ENCODE measurements around the gene ACO2. TPM values are rescaled to one million over a fixed set of nuclear protein-coding genes. Genes with fewer than 3 reads are reported as not detected.
"Not testable (repeated sequence)": the region's sequence is repeated elsewhere in the genome, so short reads cannot be mapped to it uniquely, and the experiment has no call there.

ACO2 gene
- total RNA-seq, 1 donor from 2014 or later = 84.5 TPM

GRCh38 chr22:41447435-41448188 is 21.3 kb upstream of the ACO2 start:
- peak; percentile 30 for DNase-seq (ENCODE audit: low read depth, low spot score)

DNA sequence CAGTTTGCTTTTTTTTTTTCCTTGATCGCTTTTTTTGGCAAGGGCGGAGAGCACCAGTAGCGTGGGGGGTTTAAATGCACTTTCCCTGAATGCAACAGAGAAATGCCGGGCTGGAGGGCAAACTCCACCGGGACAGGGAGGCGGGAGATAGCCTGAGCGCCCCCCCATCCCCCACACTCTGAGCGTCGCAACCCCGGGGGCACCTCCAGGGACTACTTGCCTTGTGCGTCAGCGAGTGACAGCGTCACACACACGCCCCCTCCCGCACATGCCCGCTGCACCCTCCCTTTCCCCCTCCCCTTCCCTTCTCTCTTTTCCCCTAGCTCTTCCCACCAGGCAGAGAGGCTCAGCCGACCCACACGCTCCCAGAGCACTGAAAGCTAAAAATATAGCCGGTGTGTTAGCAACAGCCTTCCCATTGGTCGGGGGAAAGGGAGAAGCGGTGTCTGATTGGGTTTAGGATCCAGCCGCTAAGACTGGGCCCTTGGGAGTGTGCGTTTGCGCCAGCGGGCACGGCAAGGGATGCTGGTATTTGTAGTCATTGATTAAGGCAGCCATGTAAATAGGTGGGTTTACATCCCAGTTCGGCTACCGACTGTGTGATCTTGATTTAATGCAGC is 20.6 kb upstream of the ACO2 start:
- DNase-seq (ENCODE audit: low read depth, low spot score) = peak; percentile 98

DNA sequence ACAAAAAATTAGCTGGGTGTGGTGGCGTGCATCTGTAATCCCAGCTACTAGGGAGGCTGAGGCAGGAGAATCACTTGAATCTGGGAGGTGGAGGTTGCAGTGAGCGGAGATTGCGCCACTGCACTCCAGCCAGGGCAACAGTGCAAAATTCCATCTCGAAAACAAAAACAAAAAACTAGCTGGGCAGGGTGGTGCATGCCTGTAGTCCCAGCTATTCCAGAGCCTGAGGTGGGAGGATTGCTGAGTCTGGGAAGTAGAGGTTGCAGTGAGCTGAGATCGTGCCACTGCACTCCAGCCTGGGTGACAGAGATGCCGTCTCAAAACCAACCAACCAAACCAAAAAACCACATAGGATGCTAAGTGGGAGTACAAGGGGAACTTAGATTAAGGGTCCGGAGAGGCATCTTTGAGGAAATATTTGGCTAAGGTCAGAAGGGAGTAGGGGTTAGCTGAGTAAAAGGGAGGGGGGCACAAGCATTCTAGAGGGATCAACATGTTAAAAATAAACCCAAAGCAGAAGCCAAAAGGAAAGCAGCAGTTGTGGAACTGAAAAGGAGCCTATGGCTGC is 10.7 kb upstream of the ACO2 start:
- DNase-seq (ENCODE audit: low read depth, low spot score) = no peak

DNA sequence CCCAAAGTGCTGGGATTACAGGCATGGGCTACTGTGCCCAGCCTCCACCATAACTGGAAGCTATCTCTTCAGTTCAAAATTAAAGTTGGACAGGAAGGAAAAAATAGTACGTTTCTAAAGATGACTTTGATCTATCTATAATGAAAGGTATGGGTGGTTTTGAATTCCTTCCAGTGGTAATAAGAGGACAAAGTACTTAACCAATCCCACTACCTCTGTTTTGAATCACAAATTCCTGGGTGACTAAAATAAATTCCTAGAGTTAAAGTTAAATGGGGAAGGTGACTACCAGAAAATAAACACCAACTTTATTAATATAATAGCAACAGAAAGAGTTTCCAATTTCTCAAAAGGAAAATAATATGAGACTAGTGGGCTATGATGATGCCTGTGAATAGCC is 9.5 kb upstream of the ACO2 start:
- DNase-seq (ENCODE audit: low read depth, low spot score) = no peak

- DNase-seq (ENCODE audit: low read depth, low spot score) = not testable (repeated sequence)
These were observed 8.8 kb upstream of the ACO2 start for GRCh38 chr22:41460071-41460470.

DNA sequence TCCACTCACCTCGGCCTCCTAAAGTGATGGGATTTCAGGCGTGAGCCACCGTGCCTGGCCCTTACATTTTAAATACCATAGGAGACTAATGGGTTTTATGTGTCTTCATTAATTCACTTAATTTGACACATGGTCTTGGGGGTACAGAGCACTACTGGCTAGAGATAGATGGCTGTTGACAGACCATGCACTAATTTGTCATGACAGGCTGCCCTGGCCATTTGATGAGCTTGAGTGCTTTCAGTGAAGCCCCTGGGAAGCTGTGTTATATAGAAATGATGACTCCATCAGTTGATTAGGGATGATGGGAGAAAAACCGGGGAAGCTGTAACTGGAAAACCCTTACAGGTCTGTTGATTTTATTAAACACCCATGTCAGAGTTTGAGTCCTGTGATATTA is 7.0 kb upstream of the ACO2 start:
- DNase-seq (ENCODE audit: low read depth, low spot score) = no peak

GRCh38 chr22:41469218-41469851 is 418 bp downstream of the ACO2 start:
- DNase-seq (ENCODE audit: low read depth, low spot score) = no peak

GRCh38 chr22:41470886-41471285 is 2.0 kb downstream of the ACO2 start:
- no peak for DNase-seq (ENCODE audit: low read depth, low spot score)

DNA sequence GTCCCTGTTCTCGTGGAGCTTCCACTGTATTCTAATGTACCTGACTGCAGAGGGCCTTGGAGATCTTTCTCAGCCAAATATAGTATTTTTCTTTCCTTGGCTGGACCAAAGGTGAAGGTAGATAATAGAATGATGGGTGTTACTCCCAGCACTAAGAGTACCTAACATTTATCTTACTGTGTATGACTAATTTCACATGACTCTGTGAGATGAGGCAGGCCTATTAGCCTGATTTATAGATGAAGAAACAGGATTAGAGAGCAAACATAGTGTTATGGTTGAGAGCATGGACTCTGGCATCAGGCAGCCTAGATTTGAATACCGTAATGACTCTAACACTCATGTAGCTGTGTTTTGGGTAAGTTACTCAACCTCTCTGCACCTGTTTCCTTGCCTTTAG is 2.7 kb downstream of the ACO2 start:
- DNase-seq (ENCODE audit: low read depth, low spot score) = no peak

GRCh38 chr22:41474872-41475451 is 6.0 kb downstream of the ACO2 start:
- DNase-seq (ENCODE audit: low read depth, low spot score) = no peak

- no peak for DNase-seq (ENCODE audit: low read depth, low spot score)
These were observed 9.6 kb downstream of the ACO2 start for GRCh38 chr22:41478473-41478872.

GRCh38 chr22:41478891-41479521 is 10.1 kb downstream of the ACO2 start:
- DNase-seq (ENCODE audit: low read depth, low spot score) = no peak

DNA sequence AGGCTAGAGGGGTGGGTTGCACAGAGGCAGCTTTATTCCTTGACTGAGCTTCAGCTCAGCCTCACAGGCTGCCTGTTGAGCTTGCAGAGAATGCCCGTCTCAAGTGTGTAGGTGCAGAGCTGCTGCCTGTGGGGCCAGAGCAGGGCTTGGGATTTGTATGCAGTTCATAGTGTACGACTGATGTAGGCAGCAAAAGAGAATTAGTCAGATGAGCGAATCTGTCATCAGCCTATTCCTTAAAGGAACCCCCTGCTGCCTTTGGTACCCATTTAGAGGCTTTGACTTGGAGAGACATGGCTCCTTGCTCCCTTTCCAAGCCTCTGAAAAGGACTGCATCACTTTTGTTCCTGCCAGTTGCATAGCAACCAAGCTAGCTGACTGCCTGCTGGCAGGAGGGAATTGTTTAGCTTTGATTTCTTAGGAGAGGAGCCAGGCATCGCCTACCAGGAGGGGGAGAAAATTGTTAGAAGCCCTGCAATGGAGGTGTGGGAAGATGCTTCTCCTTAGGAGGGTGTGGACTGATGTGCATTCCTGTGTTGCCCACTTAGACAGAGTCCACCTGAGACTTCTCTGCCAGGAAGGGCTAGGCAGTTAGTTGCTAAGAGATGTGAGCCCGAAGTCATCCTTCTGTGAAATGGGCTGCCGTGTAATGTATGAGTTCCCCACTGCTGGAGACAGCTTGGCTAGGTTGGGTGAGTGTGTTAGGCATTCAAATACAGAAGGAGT is 10.9 kb downstream of the ACO2 start:
- no peak for DNase-seq (ENCODE audit: low read depth, low spot score)

- DNase-seq (ENCODE audit: low read depth, low spot score) = no peak
These were observed 11.4 kb downstream of the ACO2 start for GRCh38 chr22:41480397-41480735.

DNA sequence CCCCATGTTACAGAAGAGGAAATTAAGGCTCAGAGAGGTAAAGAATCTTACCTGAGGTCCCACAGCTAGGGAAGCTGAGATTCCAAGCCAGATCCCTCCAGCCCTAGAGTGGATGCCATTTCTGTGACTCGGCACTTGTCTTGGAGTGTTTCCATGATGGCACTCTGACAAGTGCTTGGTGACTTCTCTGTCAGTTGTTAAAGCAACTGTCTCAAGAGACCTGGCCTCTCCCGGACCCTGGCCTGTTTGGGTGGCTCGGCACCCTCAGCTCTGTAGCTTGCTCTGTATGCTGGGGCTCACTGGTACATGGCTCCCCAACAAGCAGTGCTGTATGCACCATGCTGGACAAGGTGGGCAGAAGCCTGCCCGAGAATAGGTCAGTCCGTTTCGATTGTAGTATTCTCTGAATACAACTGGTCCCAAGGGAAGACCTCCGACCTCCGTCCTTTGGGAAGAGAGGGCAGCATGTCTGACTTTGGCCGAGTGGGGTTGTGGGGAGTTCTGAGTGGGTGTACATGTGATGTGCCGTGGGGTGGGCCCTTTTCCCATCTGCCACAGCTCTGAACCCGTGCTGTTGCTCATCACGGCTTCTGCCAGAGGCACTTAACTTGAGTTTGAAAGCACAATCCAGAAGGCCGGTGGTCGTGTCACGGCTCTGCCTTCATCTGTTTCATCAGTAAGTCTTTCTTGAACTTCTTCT is 12.4 kb downstream of the ACO2 start:
- DNase-seq (ENCODE audit: low read depth, low spot score) = no peak

DNA sequence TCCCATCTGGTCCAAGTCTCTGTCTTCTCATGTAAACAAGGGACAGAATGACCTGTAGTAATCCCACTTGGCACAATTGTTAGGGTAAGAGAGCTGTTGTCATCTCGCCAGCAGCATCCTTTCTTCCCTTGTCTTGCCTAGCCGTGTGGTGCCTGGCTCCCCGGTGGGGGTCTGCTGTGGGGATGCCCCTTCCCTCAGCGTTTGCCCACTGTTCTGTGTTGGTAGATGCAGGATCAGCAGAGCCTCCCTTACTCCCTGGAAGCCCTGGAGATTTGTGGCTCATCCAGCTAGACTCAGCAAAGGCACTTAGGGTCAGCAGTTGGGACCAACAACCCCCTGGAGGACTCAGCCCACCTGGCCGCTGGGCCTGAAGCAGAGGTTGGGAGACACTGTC is 13.0 kb downstream of the ACO2 start:
- DNase-seq (ENCODE audit: low read depth, low spot score) = no peak

DNA sequence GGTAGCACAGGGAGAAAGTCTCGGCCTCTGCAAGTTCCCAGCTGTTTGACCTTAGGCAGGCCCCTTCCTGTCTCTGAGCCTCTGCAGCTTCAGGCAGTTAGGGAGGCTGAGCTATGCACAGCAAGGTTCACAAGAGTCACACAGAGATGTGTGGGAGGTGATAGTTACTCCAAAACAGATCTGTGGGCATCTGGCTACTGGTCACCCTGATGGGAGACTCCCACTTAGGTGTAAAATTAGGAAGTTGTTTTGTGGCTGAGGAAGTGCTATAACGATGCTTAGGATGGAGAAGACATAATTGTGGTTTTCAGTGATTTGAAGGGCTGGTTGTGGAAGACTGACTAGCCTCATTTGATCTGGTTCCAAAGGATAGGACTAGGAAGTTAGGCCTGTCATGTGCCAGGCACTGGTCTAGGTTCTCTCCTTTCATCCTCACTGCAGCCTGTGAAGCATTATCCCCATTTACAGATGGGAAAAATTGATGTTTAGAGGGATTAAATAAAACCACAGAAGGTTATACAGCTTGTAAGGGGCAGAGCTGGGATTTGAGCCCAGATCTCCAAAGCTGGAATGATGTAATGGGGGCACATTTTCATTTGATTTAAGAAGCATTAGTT is 13.5 kb downstream of the ACO2 start:
- no peak for DNase-seq (ENCODE audit: low read depth, low spot score)

- DNase-seq (ENCODE audit: low read depth, low spot score) = no peak
These were observed 16.1 kb downstream of the ACO2 start for GRCh38 chr22:41485033-41485432.

DNA sequence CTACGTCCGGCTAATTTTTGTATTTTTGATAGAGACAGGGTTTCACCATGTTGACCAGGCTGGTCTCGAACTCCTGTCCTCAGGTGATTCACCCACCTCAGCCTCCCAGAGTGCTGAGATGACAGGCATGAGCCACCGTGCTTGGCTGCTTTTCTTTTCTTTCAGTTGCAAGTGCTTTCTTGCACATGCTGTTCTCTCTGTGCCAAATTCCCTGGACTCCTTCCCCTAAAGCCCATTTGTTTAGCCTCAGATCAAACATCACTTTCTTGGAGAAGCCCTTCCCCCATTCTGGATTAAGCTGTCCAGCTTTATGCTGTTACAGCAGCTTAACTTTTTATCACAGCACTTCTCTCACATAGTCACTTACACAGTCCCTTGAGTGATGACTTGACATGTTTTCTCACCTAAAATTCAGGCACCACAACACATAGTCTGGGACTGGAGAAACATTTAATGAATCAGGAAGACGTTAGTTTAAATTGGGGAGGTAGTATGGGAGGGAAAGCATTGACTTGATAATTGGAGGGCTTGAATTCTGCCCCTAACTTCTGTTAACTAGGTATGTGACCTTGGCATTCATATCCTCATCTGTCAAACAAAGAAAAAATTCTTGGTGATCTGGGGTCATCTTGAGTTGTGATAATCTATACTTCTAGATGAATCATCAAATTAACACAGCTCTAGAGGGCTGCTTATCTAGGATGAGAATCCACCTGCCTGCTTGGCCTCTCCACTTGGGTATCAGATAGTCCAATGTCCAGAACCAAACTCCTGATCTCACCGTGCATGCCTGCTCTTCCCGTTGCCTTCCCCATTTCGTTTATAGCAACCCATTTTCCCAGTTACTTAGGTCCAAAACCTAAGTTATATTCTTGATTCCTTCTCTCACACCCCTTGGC is 18.4 kb downstream of the ACO2 start:
- DNase-seq (ENCODE audit: low read depth, low spot score) = no peak

Data from pulmonary artery endothelial cell (primary cell).